Measurements from ENCODE around the gene SLC11A2. TPM values are rescaled to one million over a fixed set of nuclear protein-coding genes. Genes with fewer than 3 reads are reported as not detected.

The SLC11A2 gene
- total and polyA plus RNA-seq, 2 of the 13 experiments (the other 11 are each of a cell fraction or from before 2014, with no cell fraction given), result 71.7 to 77.0 TPM

- no peak for TF ChIP-seq RARG (CRISPR knock-in tag; IDR thresholded peaks at IDR 0.05; ENCODE audit: low read depth)
- TF ChIP-seq RORA (CRISPR knock-in tag; IDR thresholded peaks at IDR 0.05), result no peak
- peak; percentile 73 for TF ChIP-seq SKI (IDR thresholded peaks at IDR 0.05; ENCODE audit: partially characterized antibody)
- TF ChIP-seq BCL3 (CRISPR knock-in tag; IDR thresholded peaks at IDR 0.05), result 0 out of 2 replicates have a peak, but pooled peaks have one; percentile 43
- TF ChIP-seq ETV6 (CRISPR knock-in tag; conservative IDR thresholded peaks at IDR 0.05), result 0 out of 2 replicates have a peak, but pooled peaks have one; percentile 18
- TF ChIP-seq GABPA (IDR thresholded peaks at IDR 0.05; ENCODE audit: low read depth, low read length), result peak; percentile 51
- peak; percentile 88 for TF ChIP-seq GABPA (CRISPR knock-in tag; IDR thresholded peaks at IDR 0.05; ENCODE audit: low read depth)
- TF ChIP-seq SUZ12 (IDR thresholded peaks at IDR 0.05; ENCODE audit: low read depth, low read length), result 0 out of 2 replicates have a peak, but pooled peaks have one; percentile 6
- TF ChIP-seq ZSCAN9 (CRISPR knock-in tag; IDR thresholded peaks at IDR 0.05; ENCODE audit: borderline replicate concordance), result no peak; the same call in 1 of the 2 replicates
- no peak for TF ChIP-seq KIAA2018 (CRISPR knock-in tag; IDR thresholded peaks at IDR 0.05; ENCODE audit: borderline replicate concordance)
- no peak for TF ChIP-seq HOXA7 (CRISPR knock-in tag; IDR thresholded peaks at IDR 0.05)
- no peak for TF ChIP-seq ZNF75D (CRISPR knock-in tag; IDR thresholded peaks at IDR 0.05; ENCODE audit: borderline replicate concordance)
- TF ChIP-seq ZNF580 (CRISPR knock-in tag; IDR thresholded peaks at IDR 0.05; ENCODE audit: borderline replicate concordance, low read depth), result peak; percentile 30; the same call in 1 of the 2 replicates
- TF ChIP-seq MAF1 (CRISPR knock-in tag; IDR thresholded peaks at IDR 0.05; ENCODE audit: borderline replicate concordance), result no peak
- no peak for TF ChIP-seq SMARCE1 (IDR thresholded peaks at IDR 0.05; ENCODE audit: borderline replicate concordance)
- 0 out of 2 replicates have a peak, but pooled peaks have one; percentile 6 for TF ChIP-seq SNAPC5 (CRISPR knock-in tag; IDR thresholded peaks at IDR 0.05; ENCODE audit: borderline replicate concordance)
- no peak for TF ChIP-seq CBX1 (IDR thresholded peaks at IDR 0.05; ENCODE audit: low read depth)
- peak; percentile 21; the same call in 1 of the 2 replicates for TF ChIP-seq REPIN1 (CRISPR knock-in tag; IDR thresholded peaks at IDR 0.05; ENCODE audit: borderline replicate concordance, low read depth)
- TF ChIP-seq MYC (CRISPR knock-in tag; IDR thresholded peaks at IDR 0.05; ENCODE audit: borderline replicate concordance), result peak; percentile 52; the same call in 1 of the 2 replicates
- no peak for TF ChIP-seq PAWR (CRISPR knock-in tag; IDR thresholded peaks at IDR 0.05; ENCODE audit: borderline replicate concordance)
These were observed 21.7 kb upstream of the SLC11A2 start, which contains the start of gene LETMD1 (continued) for GRCh38 chr12:51047655-51048540.

All from HepG2 (cell line).